Breast epithelium (tissue), 3 donors: ENCODE data around the gene KLHL40.

Experiments
- POLR2AphosphoS5 ChIP-seq, 3 donors: sonication (generic); formaldehyde crosslinking; IDR thresholded peaks; one replicate each; pipeline ENCODE4 v1.6.1; 2017; ENCODE audit warnings: antibody characterized with exemption in 3 of 3
- TF ChIP-seq, protein P1 (sequence below), 3 donors: fragments of 450-650 bp; IDR thresholded peaks; one replicate each; pipeline ENCODE4 v1.5.1; 2016 to 2017; ENCODE audit warnings: antibody characterized with exemption in 3 of 3, mild to moderate bottlenecking in 3 of 3, moderate library complexity in 3 of 3

- TF ChIP-seq, protein P1, sequence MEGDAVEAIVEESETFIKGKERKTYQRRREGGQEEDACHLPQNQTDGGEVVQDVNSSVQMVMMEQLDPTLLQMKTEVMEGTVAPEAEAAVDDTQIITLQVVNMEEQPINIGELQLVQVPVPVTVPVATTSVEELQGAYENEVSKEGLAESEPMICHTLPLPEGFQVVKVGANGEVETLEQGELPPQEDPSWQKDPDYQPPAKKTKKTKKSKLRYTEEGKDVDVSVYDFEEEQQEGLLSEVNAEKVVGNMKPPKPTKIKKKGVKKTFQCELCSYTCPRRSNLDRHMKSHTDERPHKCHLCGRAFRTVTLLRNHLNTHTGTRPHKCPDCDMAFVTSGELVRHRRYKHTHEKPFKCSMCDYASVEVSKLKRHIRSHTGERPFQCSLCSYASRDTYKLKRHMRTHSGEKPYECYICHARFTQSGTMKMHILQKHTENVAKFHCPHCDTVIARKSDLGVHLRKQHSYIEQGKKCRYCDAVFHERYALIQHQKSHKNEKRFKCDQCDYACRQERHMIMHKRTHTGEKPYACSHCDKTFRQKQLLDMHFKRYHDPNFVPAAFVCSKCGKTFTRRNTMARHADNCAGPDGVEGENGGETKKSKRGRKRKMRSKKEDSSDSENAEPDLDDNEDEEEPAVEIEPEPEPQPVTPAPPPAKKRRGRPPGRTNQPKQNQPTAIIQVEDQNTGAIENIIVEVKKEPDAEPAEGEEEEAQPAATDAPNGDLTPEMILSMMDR (IDR thresholded peaks at IDR 0.05) = no peak
- TF ChIP-seq POLR2AphosphoS5 (IDR thresholded peaks at IDR 0.05) = no peak
Measured at GRCh38 chr3:42639192-42639591, 46.1 kb upstream of the KLHL40 start.
